T-helper 9 cell (primary cell): Measurements from ENCODE around the gene JAK2.
"Not testable (repeated sequence)": the region's sequence is repeated elsewhere in the genome, so short reads cannot be mapped to it uniquely, and the experiment has no call there.

Source experiments
- DNase-seq: peaks from one replicate; pipeline ENCODE4 v3.0.0-alpha.2; 2020
- total RNA-seq, 2 donors: gene quantifications; one replicate each; lab custom pipeline; 2026; lab: John Stamatoyannopoulos, UW

The JAK2 gene
- 43.7 to 50.6 reads per million in 2 donors for total RNA-seq

DNA sequence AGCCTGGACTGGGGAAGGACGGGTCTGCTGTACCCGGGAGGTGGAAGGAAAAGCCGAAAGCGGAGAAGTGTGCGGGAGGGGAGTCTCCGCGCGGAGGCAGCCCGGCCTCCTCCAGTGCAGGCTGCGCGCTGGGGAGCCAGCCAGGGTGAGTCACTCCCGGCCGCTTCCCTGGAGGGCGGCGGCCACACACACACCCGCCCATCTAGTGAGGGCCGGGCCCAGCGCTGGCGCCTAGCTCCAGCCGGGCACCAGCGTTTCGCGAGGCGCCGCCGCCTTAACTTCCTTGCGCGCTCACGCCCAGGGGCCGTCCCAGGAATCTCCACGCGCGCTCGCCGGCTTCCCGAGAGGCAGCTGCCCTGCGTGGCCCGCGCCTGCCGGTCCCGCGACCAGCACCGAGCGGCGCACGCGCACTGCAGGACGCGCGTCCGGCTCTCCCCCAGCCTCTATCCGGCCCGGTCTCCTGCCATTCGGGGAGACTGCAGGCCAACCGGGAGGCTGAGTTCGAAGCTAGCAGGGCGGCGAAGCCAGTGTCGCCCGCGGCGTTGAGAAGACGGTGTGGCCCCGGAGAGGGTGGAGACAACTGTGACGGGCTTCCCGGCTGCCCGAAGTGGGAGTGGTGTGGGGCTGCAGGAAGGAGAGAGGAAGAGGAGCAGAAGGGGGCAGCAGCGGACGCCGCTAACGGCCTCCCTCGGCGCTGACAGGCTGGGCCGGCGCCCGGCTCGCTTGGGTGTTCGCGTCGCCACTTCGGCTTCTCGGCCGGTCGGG, at the start of gene JAK2:
Gene JAK2 (plus strand): TSS at position 652 of the 765 bp plus-strand sequence. CDS start 36,716 bp downstream, outside the sequence.
- peak; percentile 66 for DNase-seq

DNA sequence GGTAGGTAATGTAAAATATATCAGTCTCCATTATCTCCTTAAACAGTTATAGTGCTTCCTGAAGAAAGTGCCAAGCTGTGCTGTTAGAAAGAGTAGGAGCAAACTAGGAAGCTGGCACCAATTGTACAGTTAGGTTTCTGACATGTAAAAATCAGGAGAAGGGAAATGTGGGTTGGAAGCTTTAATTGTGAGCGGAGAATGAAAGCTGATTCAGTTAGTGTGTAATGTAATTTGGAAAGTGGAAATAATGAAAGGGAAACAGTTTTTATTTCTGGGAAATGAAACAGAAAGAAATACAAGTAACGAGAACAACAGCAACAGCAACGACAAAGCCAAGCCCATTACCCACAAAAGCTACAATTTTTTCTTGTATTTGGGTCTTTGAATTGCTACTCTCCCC, 48.8 kb upstream of the JAK2 start:
- DNase-seq = no peak

DNA sequence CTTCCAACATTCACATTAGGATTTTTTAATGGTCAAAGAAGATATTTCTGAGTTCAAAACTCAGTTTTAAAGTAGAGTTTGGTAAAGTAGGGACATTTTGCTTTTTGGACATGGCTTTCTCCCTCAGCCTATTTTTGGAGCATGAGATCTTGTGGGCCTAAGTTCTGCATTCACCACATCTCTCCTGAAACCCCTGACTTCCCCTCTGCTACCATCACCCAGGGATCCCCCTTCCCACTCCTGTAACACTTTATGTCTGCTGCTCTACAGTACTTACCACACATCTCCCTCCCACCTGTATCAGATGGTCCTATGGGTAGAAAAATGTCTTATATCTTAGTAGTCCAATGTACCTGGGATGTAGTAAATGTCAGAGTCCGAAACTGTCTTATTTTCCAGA, 48.2 kb upstream of the JAK2 start:
- DNase-seq = no peak

DNA sequence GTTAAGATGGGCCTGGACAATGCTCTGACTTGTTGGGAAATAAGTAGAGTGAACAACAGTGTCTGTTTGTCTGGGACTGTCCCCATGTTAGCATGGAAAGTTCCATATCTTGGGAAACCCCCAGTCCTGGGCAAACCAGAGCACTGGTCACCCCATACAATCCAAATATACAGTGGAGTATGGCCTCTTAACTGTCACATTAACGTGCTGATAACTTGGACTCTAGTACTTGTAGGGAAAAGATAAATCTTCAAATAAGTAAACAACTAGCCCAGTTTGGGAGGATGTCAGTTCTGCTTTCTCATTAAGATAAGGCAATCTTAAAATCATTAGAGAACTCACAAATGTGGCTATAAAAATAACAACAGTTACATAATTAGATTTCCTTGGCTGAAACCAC, 47.6 kb upstream of the JAK2 start:
- DNase-seq = no peak

DNA sequence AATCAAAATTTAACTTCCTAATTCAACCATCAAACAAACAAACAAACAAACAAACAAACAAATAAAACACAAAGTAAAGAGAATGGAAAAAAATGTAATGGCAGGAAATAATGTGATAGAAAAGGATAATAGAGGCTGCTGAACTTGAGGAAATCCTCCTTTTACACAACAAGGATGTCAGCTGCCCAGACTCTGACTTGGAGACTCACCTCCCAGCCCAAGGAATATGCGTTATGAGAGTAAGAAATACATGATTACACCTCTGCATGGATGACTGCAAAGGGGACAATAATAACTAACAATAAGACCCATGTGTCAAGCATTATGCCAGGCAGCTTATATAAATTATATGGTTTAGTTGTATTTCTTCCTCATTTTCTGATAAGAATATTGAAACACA, 46.6 kb upstream of the JAK2 start:
- DNase-seq = no peak

DNA sequence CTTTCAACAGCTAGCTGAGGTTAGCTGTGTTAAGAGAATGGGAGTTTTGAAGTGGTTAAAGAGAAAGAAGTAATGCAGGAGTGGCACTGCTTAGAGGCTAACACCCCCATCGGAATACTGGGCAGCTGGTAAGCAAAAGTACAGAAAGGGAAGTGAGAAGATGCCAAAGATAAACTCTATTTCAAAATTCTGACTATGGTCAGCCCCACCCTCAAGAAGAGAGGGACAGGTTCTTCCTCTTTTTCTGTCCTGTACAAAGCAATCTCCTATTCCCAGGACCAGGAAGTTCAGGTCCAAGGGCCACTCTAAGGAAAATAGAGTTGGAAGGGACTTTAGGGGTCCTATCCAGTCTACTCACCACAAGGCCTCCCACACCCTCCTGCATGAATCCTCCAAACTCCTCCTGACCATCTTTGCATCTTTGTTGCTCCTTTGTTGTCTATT, 45.9 kb upstream of the JAK2 start:
- DNase-seq = no peak

DNA sequence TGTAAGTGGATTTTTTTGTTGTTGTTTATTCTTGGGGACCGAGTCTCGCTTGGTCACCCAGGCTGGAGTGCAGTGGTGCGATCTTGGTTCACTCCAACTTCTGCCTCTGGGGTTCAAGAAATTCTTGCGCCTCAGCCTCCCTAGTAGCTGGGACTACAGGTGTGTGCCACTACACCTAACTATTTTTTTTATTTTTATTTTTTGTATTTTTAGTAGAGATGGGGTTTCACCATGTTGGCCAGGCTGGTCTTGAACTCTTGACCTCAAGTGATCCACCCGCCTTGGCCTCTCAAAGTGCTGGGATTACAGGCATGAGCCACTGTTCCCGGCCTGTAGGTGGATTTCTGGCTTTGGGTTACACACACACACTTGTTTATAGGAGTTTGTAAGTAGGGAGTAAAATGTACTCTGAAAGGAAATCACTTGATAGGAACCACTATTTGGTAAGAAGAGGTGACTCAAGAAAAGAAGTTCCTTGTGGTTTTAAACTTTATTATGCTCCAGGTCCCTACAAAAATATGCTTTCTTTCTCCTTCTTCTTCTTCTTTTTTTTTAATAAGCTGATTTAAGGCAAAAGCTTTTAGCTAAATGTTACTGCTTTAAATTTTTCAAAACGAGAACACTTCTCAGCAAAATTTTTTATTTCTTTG, 42.9 kb upstream of the JAK2 start:
- DNase-seq = not testable (repeated sequence)

DNA sequence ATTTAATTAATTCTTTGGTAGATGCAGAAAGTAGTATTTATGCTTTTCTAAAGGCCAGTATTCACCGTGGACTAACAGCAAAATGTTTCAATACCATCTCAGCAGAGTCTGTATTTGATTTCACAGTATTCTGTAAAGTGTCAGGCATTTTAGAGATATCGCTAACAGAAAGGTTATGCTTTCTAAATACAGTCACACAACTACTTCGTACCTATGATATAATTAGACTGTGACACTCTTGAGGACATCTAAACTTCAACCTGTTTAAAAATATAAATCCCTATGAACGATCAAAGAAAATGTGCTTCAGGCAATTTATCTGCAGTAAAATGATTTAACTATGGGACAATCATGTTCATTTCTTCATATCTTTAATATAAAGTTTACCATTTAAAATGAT, 41.7 kb upstream of the JAK2 start:
- DNase-seq = no peak

DNA sequence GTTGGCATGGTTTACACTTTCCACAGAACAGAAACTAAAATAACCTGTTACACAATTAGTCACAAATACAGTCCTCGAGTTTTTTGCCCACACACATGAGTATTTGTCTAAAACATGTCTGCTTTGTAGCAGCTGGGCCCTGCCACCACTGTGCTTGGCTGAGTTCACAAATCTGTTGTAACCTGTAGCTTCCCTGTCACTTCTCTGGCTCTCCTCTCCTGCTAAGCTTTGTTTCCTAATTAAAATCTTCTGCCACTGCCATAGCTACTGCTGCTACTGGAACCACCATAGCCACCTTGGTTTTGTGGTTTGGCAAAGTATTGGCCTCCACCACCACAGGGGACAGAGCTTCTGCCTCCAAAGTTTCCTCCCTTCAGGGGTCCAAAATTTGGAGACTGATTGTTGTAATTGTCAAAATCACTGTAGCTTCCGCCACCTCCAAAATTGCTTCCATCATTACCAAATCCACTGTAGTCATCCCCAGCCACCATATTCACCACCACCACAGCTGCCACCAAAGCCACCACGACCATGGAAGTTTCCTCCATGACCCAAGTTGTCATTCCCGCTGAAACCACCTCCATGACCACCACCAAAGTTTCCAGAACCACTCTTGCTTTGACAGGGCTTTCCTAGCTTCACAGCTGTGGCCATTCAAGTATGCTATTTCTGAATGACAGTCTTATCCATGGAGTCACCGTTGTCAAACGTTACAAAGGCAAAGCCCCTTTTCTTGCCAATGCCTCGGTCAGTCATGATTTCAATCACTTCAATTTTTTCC, 40.5 kb upstream of the JAK2 start:
- not testable (repeated sequence) for DNase-seq

DNA sequence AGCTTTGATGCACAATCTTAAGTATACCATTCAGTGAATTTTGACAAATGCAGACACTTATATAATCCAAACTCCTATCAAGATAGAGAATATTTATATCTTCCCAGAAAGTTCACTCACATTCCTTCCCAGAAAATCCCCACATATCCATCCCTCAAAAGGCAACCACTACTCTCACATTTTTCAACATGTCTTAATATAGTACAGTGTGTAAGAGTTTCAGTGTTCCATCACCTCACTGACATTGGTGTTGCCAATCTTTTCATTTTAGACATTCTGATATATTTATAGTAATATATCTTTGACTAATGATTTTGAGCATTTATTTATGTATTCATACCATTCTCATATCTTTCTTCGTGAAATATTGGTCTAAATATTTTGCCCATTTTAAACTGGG, 38.1 kb upstream of the JAK2 start:
- no peak for DNase-seq

DNA sequence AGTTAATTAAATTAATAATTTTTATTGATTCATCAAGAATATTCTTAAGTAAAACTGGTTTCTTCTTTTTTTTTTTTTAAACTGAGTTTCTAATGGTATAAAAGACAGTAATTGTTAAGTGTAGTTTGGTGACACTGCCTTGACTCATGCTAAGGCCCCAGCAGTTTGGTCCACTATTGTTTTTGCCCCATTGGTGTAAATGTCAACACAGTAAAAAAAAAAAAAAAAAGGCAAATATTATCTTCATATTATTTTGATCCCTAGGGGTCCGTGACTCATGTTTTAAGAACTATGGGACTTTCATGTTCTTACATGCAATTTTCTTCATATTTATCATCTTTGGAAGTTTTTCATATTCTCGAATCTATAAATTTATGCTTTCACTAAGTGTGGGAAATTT, 29.2 kb upstream of the JAK2 start:
- no peak for DNase-seq

DNA sequence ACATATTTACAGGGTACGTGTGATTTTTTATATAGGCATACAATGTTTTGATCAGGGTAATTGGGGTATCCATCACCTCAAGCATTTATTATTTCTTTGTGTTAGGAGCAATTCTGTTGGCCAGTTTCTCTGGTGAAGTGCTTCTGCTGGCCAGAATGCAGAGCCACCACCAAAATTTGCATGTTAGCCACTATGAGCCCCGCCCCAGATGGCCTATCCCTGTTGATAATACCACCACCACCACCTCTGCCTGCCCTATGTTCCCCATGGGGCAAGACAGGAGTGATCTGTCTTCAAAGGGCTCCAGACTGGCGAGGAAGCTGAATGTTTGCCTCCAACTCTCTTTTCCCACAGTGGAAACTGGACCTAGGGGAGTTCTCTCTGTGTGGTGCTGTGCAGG, 26.0 kb upstream of the JAK2 start:
- no peak for DNase-seq

DNA sequence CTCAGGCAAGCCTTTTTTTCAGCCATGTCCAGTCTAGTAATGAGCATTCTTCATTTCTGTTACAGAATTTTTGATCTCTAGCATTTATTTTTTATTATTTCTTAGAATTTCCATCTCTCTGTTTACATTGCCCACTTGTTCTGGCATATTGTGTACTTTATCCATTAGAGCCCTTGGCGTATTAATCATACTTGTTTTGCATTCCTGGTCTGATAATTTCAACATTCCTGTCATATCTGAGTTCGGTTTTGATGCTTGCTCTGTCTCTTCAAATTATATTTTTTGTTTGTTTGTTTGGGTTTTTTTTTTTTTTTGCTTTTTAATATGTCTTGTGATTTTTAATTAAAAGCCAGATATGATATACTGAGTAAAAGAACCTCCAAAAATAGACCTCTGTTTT, 23.0 kb upstream of the JAK2 start:
- no peak for DNase-seq

DNA sequence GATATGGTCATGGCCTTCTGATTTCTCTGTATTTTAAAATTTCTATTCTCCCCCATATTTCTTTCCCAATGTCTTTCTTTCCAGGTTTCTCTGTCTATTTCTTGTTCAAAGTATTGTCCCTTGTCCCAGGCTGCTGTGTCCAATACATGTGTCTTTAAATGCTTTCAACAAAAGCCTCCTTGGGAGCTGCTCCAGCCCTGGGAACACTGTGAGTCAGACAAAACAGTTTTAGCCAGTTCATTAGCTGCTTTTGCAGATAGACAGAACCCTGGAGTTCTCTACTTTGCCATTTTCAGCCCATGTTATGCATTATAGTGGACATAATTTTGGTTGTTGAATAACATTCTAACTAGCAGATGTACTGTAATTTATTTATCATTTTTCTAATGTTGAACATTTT, 20.5 kb upstream of the JAK2 start:
- DNase-seq = no peak

DNA sequence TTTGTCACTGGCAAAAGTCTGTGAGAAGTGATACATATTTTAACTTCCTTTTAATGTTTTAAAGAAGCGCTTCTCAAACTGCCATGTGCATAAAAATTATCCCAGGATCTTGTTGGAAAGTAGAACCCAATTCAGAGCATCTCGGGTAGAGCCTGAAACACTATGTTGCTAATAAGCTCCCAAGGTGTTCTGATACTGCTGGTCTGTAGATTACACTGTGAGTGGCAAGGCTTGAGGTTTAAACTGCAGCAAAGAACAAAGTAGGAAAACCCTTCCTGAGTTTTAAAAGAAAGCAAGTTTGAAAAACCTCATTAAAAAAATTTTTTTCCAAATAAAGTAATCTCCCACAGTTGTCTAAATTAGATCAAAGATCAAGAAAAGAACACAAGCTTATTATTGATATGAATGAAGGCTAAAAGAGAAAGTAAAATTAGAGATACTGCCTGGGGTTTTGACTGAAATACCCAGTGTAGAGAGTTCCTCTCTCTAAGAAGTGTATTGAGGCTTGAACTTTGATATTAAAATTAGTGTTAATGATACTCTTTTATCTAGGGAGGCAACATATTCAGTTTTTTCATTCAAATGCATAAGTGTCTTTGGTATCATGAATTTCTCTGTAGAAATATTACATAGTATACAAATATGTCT, 19.8 kb upstream of the JAK2 start:
- DNase-seq = no peak

DNA sequence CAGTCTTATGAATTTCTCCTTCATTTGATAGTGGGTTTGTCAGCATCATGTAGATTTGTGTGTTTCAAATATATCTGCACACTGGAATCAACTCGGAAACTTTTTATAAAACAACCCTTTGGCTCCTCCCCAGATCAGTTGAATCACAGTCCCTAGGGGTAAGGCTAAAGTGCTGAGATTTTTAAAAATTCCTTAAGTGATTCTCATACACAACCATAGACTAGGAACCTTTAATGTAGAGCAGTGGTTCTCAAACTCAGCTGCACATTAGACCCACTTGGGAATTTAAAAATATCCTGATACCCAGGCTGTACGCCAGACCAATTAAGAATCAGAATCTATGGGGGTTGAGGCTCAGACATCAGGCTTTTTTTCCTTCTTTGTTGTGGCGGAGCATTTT, 17.5 kb upstream of the JAK2 start:
- DNase-seq = no peak

DNA sequence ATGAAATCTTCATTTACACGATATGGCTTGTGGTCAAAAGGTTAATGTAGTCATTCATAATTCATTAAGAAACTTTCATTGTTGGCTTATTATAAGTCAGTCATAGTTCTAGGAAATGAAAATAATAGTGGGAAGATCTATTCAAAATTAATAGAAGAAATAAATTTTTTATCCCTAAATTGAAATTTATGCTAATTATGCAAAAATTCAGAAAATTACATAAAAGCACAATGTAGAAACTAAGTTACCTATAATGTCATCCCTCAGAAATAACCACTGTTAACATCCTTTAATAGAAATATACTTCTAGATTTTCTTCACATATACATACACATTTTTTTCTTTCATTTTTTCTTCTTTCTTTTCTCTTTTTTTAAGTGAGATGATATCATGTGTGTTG, 15.9 kb upstream of the JAK2 start:
- DNase-seq = no peak

DNA sequence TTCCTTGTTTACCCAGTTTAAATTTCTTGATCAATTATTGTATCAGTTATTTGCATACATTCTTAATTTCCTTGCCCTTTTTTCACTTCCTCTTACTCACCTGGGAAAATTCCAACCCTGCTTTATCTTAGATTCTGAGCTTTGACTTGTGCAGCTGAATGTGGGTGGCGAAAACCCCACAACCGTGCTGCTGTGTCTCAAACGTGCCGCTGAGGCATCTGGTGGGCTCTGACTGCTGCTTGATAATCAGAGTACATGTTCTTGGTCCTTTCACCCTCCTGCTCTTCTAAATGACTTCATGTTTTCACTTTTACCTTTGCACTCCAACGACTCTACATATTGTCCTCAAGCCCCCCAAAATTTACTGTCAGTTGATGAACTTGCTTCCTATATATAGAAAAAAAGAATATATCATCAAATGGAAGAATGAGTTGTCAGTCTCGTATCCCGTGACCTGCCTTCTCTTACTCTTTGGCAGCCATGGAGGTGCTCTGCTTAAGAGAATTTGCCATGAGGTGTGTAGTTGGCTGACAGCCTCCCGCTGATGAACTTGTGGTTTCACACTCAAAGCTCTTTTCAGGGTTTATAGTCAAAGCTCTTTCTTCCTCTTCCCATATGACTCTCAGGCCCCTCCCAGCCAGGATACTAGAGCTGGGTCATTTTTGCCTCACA, 14.0 kb upstream of the JAK2 start:
- peak; percentile 2 for DNase-seq

DNA sequence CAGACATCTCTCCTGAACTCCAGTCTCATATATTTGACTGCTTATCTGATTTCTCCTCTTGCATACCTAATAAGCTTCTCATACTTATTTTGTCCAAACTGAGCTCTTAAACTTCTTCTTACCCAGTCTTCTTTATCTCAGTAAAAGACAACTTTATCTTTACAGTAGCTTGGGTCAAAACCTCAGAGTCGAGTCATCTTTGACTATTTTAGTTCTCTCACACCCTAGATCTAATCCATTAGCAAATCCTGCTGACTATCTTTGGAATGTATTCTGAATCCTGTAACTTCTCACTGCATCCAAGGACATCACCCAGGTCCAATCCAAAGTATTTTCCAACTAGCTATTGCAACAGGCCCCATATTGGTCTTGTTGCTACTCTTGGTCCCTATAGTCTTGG, 11.8 kb upstream of the JAK2 start:
- no peak for DNase-seq

DNA sequence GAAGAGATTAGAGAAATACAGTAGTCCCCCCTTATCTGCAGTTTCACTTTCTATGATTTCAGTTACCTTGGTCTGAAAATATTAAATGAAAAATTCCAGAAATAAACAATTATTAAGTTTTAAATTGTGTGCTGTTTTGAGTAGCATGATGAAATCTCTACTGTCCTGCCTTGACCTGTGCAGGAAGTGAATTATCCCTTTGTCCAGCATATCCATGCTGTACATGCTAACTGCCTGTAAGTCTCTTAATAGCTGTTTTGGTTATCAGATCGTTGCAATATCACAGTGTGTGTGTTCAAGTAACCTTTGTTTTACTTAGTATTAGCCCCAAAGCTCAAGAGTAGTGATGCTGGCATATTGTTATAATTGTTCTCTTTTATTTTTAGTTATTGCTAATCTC, 11.2 kb upstream of the JAK2 start:
- DNase-seq = no peak

DNA sequence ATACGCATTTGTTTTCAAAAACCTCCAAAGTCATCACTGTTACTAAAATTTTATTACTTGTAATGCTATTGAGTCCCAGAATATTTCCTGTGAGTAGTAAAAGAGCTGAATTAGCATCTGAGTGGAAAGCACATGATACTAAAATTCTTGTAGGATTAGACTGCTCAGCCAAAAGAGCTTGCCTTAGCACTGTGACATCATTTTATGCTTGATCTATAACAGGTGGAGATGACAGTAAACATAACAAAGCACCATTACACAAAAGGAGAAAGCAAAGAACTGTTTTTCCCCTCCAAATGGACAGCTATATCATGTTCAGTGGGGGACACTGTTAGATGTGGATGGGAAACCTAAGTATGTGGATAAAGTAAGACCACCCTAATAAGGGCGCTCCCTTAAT, 5.8 kb upstream of the JAK2 start:
- no peak for DNase-seq

DNA sequence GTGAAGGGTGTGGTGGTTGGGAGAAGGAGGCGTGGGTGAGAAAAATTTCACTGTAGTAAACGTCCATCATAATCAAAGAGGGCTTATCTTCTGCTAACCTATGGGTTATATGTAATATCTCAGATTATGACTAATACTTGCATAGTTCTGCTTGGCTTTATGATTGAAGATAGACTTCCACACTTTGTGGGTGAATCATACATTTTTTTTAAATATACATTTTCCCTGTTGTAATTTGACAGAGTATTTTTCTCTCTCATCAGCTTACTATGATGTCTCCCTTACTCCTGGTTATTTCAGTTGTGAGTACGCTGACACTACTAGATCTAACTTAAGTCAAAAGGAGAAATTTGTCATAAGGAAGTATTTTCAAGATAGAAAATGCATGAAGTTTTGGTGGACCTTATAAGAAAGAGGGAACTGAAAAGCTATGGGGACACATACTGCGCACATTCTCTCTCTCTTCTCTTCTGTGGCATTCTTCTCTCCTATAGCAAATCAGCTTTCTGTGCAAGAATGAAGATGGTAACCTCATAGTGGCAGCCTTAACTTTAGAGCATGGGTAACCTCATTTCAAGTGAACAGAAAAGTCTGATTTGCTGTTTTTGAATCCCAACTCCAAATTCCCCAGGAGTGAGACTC, 4.9 kb upstream of the JAK2 start:
- no peak for DNase-seq
